ENCODE measurements around the gene NHS.

Gene NHS

GRCh38 chrX:17655211-17656034 lies 280.4 kb downstream of the NHS start:
- DNase-seq (ENCODE audit: extremely low read depth in 1 of 2, low read depth in 1 of 2) = no peak

- DNase-seq (ENCODE audit: extremely low read depth in 1 of 2, low read depth in 1 of 2) = no peak
Measured at GRCh38 chrX:17656035-17656418, 281.0 kb downstream of the NHS start.

DNA sequence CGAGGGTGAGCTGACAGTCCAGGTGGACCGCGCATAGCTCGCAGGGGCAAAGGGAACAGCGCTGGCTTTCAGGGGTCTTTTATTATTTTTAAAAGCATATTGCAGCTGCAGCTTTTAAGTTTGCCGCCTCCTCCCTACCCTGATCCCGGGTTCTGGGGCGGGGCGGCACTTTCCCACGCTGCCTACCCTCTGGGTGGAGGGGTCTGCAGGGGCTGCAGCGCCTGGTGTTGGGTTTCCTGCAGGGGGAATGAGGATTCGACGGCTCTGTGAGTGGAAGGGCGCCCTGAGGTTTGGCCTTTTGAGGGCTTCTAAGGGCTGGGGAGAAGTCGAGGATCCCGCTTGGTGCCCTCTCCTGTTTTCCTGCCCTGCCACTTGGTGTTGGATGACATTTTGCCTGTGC lies 281.6 kb downstream of the NHS start:
- no peak for DNase-seq (ENCODE audit: extremely low read depth in 1 of 2, low read depth in 1 of 2)

DNA sequence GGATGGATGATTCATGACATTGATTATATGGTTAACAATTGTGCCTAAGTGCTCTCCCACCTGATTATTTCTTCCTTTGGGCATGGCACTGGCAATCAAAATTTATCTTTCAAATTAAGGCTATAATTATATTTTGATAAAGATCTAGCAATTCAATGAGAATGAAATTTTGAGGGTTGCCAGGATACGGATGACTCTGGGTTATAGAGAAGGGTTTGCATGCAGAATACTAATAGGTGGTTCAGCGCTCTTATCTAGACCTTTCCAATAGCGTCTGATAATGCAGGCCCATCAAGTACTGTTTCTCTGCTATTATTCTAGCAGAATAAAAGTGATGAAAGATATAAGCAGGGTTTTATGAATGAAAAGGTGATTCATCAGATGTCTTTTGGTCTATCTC lies 287.4 kb downstream of the NHS start:
- DNase-seq (ENCODE audit: extremely low read depth in 1 of 2, low read depth in 1 of 2) = no peak

DNA sequence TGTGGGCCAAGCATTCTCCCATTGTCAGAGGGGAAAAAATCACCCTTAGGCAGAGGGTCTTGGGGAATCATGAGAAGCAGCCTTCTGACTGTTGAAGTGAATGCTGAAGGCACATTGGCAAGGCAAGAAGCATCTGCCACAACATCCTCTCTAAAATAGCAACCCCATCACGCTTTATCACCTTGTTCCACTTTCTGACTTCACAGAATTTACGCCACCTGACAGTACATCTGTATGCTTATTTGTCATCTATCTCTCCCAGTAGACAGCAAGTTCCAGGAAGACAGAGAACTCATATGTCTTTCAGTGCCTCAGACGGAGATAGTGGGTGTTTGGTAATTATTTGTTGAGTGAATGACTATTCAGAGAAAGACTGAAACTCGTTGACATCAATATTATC lies 293.9 kb downstream of the NHS start:
- no peak for DNase-seq (ENCODE audit: extremely low read depth in 1 of 2, low read depth in 1 of 2)

- DNase-seq (ENCODE audit: extremely low read depth in 1 of 2, low read depth in 1 of 2) = no peak
Measured at GRCh38 chrX:17669458-17669857, 294.5 kb downstream of the NHS start.

DNA sequence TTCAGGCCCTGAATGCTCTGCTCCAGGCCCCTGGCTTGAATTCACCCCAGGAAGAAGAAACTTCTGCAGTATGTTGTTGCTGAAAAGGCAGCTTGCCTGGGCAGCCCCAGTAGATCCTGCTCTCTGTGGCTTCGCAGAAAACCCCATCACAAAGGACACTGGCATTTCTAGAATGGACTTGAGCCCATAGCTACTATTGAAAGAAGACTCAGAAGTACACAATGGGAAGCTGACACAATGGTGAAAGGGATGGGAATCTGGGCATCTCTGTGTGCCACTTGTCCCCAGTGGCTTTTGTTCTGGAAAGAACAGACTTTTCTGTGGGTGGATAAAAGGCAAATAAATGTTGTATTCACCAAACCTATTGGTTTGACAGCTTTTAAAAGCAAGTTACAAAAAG lies 294.9 kb downstream of the NHS start:
- DNase-seq (ENCODE audit: extremely low read depth in 1 of 2, low read depth in 1 of 2) = no peak

- no peak for DNase-seq (ENCODE audit: extremely low read depth in 1 of 2, low read depth in 1 of 2)
Measured at GRCh38 chrX:17670874-17671273, 295.9 kb downstream of the NHS start.

DNA sequence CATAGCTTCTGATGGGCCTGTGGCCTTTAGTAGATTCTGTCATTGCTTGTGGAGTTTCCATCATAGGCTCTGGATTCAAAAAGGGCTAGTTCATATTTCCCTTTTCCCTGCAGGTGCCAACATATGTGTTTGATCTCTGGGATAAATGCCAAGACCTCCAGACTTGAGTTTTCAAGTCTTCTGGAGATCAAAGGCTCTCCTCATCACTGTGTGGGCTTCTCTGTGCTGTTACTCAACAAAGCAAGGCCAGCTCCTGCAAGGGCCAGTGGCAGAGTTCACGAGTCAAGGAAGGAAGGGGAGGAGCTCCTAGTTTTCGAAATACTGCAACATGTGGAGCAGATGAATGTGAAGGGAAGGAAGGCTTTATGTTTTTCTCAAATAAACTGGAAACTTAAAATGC lies 299.6 kb downstream of the NHS start:
- no peak for DNase-seq (ENCODE audit: extremely low read depth in 1 of 2, low read depth in 1 of 2)

DNA sequence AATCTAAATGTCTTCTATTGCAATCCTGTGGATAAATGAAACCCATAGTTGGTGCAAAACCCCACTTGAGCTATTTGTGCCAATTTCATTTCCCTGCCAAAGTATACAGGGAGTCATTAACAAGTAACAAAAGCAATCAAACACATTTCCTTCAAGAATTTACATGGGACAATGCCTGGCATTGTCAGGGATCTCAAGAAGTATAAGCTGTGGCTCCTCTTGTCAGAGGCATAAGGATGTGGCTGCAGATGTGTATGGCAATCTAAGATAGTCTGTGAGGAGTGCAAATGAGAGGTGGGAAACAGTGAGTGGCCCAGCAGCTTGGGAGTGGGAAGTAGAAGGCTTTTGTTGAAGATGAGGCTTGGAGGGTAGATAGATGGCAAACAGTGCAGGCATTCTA lies 304.3 kb downstream of the NHS start:
- no peak for DNase-seq (ENCODE audit: extremely low read depth in 1 of 2, low read depth in 1 of 2)

- DNase-seq (ENCODE audit: extremely low read depth in 1 of 2, low read depth in 1 of 2) = no peak
Measured at GRCh38 chrX:17679820-17680219, 304.8 kb downstream of the NHS start.

DNA sequence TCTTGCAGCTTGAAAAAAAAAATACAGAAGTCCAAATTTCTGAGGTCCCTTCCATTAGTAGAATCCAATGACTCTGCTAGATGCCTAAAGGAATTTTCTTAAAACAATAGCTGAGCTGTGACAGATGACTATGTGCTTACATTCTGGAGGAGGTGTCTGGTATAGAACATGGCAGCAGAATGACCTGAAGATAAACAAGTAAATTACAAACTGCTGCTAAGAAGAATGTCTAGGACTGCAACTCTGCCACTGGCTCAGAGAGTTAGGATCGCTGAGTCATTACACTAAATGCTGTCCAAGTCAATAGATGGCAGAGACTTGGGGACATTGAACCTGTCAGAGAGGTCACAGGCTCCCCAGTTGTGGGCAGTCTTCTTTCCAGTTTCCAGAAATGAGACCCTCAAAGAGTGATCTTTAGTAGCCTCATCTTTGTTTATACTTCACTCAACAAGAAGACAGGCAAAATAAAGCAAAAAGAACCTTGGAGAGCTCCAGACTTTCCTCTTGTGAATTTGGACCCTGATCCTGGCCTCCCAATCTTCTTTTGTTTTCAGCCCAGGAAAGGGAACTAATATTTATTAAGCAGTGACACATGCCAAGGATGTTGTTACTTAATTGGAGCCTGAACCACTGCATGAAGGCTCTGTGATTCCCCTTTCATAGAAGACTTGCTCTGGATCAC lies 305.9 kb downstream of the NHS start:
- no peak for DNase-seq (ENCODE audit: extremely low read depth in 1 of 2, low read depth in 1 of 2)

DNA sequence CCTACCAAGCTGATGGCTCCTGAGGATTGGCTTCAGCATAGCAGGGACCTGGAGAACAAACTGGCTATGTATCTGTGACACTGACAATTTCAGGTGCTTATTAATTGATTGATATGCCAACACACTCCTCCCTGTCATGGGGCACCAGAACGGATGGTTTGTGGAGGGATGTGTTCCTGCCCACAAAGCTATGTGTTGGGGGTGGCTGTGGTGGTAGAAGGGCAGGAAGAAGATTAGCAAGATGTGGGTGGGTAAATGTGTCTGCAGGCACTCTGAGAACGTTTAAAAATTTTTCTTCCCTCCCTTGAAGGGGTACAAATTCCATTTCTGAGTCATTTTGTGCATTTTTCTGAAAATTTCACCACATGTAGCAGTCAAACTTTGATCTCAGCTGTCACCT lies 307.3 kb downstream of the NHS start:
- no peak for DNase-seq (ENCODE audit: extremely low read depth in 1 of 2, low read depth in 1 of 2)

GRCh38 chrX:17685026-17685425 lies 310.0 kb downstream of the NHS start:
- no peak for DNase-seq (ENCODE audit: extremely low read depth in 1 of 2, low read depth in 1 of 2)

DNA sequence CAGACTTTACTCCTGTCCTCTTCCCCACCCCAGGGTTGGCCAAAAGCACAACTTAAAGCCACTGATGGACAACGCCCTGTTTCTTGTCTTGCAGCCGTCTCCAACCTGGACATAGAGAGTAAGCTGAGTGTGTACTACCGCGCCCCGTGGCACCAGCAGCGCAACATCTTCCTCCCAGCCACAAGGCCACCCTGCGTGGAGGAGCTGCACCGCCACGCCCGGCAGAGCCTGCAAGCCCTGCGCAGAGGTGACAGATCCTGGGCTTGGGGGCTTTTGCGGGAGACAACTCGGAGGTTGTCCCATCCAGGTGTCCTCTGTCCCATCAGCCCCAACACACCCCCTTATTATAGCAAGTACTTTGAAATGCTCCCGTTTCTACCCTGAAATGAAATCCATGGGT lies 312.6 kb downstream of the NHS start:
- no peak for DNase-seq (ENCODE audit: extremely low read depth in 1 of 2, low read depth in 1 of 2)

DNA sequence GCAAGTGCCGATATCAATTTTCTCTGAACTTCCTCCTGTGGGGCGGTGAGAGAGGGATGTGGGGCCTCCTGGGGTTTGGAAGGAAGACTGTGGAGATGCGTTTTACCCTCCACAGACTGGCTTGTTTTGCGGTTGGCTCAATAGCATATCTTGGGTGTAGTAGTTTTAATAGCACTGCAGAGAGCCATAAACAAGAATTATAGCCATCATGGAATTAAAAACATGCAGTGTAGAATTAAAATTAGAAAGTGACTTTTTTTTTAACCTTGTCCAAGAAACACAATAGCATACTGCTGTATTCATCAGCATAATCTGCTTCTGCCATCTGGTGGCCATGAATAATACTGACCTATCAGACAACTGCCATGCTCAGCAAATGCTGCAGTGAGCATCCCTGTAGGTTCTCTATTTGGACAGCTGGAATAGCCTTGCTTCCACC lies 315.0 kb downstream of the NHS start:
- peak in 1 of 2 donors; percentile 11 for DNase-seq (ENCODE audit: extremely low read depth in 1 of 2, low read depth in 1 of 2)

GRCh38 chrX:17692709-17693346 lies 317.8 kb downstream of the NHS start:
- DNase-seq (ENCODE audit: extremely low read depth in 1 of 2, low read depth in 1 of 2) = no peak

GRCh38 chrX:17697191-17697590 lies 322.2 kb downstream of the NHS start:
- no peak for DNase-seq (ENCODE audit: extremely low read depth in 1 of 2, low read depth in 1 of 2)

DNA sequence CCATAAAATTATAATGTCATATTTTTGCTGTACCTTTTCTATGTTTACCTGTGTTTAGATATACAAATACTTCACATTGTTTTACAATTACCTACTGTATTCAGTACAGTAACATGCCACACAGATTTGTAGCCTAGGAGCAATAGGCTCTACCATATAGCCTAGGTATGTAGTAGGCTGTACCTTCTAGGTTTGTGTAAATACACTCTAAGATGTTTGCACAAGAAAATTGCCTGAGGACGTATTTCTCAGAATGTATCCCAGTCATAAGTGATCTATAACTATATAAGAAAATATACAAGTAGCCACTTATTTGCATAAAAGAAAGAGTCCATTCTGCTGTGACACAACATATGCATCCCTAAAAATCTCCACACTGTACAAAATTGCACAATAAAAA lies 326.0 kb downstream of the NHS start:
- DNase-seq (ENCODE audit: extremely low read depth in 1 of 2, low read depth in 1 of 2) = no peak

DNA sequence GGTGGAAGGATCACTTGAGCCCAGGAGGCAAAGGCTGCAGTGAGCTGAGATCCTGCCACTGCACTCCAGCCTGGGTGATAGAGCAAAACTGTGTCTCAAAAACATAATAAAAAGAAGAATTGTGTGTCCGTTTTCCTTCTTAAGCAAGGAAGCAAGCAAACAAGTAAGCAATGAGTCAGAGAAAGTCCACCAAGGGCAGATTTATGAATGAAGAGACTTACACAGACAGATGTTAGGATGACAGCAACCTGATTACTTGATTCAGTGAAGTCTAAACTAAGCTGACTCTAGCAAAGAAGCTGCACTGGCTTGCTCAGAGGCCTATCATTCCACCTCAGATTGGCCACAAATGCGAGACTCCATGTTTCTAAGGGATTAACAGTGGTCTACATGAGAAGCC lies 328.2 kb downstream of the NHS start:
- no peak for DNase-seq (ENCODE audit: extremely low read depth in 1 of 2, low read depth in 1 of 2)

DNA sequence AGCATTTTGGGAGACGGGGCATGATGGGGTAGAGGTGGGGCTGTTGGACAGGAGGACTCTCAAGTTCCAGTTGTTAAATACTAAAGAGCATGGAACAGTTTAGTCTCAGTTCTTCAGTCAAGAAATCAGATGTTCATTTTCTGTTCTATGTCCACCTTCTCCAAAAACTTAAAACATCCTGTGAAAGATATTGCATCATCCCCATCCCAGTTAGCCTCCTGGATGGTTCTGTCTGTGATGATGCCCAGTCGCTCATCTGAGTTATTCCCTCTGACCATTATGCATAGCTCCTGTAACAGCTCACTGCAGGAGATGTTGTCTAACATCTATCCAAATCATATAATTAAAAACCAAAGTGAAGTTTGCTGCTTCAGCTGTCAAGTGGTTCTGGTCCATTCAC lies 330.2 kb downstream of the NHS start:
- no peak for DNase-seq (ENCODE audit: extremely low read depth in 1 of 2, low read depth in 1 of 2)

DNA sequence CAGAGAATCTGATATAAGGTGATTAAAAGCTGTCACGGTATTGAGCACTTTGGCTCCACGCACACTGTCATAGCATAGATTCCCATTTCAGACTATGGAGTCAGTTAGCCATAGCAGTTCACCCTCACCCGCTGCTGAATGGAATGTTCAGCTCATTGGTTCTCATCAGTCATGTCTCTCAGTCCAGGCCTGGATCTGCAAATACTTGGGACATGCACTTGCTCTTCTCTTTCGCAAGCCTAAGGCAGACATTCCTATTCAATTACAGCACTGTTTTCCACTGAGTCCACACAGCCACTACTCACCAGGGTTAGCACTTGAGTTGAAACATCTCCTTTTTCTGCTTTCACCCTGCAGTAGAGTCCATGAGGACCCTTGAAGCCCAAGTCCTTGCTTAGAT lies 331.7 kb downstream of the NHS start:
- no peak for DNase-seq (ENCODE audit: extremely low read depth in 1 of 2, low read depth in 1 of 2)
